Activated naive CD4-positive, alpha-beta T cell treated with anti-CD3 and anti-CD28 coated beads for 36 hours (primary cell): Measurements from ENCODE around the gene TTLL11. TPM values are rescaled to one million over a fixed set of nuclear protein-coding genes. Genes with fewer than 3 reads are reported as not detected.

Experiments used
- CTCF ChIA-PET: fragments of 350-600 bp; sonication (Branson Sonifier 250); formaldehyde crosslinking; loops from one replicate; lab custom pipeline; 2021; ENCODE audit warnings: antibody characterized with exemption; lab: Charles Lee
- DNase-seq: peaks from one replicate; pipeline ENCODE4 v3.0.0-alpha.2; 2020
- H3K27ac Mint-ChIP-seq: one replicate; pipeline ENCODE4 v1.8.0; 2021; ENCODE audit warnings: mild to moderate bottlenecking, mixed read lengths
- H3K27me3 Mint-ChIP-seq: one replicate; pipeline ENCODE4 v1.8.0; 2021; ENCODE audit warnings: low read depth, mixed read lengths
- H3K36me3 Mint-ChIP-seq: one replicate; pipeline ENCODE4 v1.8.0; 2021; ENCODE audit warnings: low read depth, mixed read lengths
- H3K4me1 Mint-ChIP-seq: one replicate; pipeline ENCODE4 v1.8.0; 2021; ENCODE audit warnings: low read depth, mixed read lengths
- H3K4me3 Mint-ChIP-seq: one replicate; pipeline ENCODE4 v1.8.0; 2021; ENCODE audit warnings: mild to moderate bottlenecking, moderate library complexity, mixed read lengths
- H3K9me3 Mint-ChIP-seq: one replicate; pipeline ENCODE4 v1.8.0; 2021; ENCODE audit warnings: mixed read lengths
- intact Hi-C: fragments of 100-400 bp; cut with micrococcal nuclease; formaldehyde crosslinking; loops from one replicate; pipeline ENCODE4 v1.15.1; 2023
- total RNA-seq, 2 experiments: library from RNA; stranded (reverse); gene quantifications; one replicate each; pipeline ENCODE4 v1.2.3, GENCODE V29; 2021

TTLL11 gene
- total RNA-seq, 2 experiments from 2014 or later: 0.84 to 0.86 TPM

DNA sequence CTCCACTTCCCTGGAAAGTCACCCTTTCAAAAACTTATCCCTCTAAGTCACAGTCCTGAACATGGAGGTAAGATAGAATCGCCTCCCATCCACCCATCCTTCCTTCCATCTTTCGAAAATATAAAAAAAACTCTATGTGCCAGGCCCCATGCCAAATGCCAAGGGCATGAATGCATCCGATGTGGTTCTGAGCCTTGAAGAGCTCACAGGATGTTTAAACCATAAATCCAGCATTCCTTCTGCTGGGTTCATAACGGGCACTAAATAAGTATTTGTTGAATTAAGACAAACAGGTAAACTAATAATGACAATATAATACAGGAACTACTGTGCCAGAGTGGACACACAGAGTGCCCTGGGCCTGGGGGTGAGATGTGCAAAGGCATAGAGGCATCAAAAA lies 147.3 kb downstream of the TTLL11 start:
- Mint-ChIP-seq H3K9me3 (no peaks in the 10 kb centered on the region), H3K27me3 (no peaks in the 10 kb centered on the region), H3K4me1 (no peaks in the 10 kb centered on the region), H3K36me3 (no peaks in the 10 kb centered on the region), H3K27ac (no peak overlapping the region), H3K4me3 (no peak overlapping the region)
- CTCF ChIA-PET: no interaction called here
- intact Hi-C loops: no loop called here
- DNase-seq: no peak

DNA sequence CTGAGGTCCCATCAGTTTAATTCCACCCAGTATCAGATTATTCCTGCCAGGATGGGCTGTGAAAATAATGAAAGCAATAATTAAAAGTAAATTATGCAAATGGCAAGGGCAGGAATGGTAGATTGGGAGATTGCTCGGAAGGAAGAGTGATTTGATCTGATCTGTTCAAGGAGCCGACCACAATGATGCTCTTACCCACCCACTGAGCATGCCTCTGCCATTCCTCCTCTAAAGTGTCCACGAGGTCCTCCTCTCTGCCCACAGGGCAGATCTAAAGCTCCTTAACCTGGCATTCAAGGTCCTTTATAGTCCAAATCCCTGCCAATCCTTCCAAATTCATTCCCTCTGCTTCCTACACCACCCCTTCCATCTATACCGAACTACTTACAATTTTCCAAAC lies 147.8 kb downstream of the TTLL11 start:
- intact Hi-C loops: no loop called here
- DNase-seq: no peak
- no peaks in the 10 kb centered on the region for H3K9me3 Mint-ChIP-seq
- no peaks in the 10 kb centered on the region for H3K36me3 Mint-ChIP-seq
- H3K27me3 Mint-ChIP-seq: no peaks in the 10 kb centered on the region
- no peak overlapping the region for H3K27ac Mint-ChIP-seq
- no peak overlapping the region for H3K4me3 Mint-ChIP-seq
- CTCF ChIA-PET: no interaction called here
- H3K4me1 Mint-ChIP-seq: no peaks in the 10 kb centered on the region

DNA sequence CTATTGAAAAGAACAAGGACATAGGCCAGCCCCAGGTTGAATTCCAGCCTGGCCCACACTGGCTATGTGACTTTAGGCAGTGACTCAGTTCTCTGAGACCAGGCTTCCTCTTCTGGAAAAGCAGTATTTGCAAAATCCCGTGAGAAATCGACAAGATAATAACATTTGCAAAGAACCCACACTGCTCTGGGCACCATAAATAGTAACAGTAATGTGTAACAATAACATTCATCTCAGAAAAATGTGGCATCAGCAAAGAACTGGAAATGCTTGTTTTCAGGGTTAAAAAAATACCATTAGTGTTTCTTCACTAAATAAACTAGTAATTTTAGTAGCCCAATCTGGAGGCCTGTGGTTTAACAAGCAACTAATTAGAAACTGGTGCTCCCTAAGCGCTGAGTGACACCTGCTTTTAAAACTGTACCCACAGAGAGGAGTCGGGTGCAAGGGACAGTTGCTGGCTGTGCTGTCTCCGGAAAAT lies 148.4 kb downstream of the TTLL11 start:
- H3K4me1 Mint-ChIP-seq: no peaks in the 10 kb centered on the region
- DNase-seq: no peak
- H3K27me3 Mint-ChIP-seq: no peaks in the 10 kb centered on the region
- no peaks in the 10 kb centered on the region for H3K9me3 Mint-ChIP-seq
- H3K27ac Mint-ChIP-seq: no peak overlapping the region
- CTCF ChIA-PET: no interaction called here
- intact Hi-C loops: no loop called here
- no peak overlapping the region for H3K4me3 Mint-ChIP-seq
- H3K36me3 Mint-ChIP-seq: no peaks in the 10 kb centered on the region

DNA sequence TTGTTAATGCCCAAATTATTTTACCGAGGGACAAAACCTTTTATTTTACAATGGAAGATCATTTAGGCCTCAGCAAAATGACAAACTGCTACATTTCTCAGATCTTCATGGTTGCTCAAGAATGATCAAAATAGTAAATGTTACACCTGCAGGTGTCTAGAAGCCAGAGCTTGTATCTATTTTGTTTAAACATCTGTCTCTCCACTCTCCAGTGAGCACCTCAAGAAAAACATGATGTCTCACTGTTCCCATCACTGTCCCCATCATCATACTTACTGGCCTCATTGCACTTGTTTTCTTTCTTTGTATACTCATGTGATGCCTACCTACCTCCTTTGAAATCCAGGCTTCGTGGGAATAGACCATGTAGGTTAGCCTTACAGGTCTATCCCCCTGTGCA lies 149.6 kb downstream of the TTLL11 start:
- no peaks in the 10 kb centered on the region for H3K9me3 Mint-ChIP-seq
- no peaks in the 10 kb centered on the region for H3K4me1 Mint-ChIP-seq
- H3K4me3 Mint-ChIP-seq: no peak overlapping the region
- no peaks in the 10 kb centered on the region for H3K36me3 Mint-ChIP-seq
- no peak for DNase-seq
- H3K27ac Mint-ChIP-seq: no peak overlapping the region
- intact Hi-C loops: no loop called here
- H3K27me3 Mint-ChIP-seq: no peaks in the 10 kb centered on the region
- CTCF ChIA-PET: no interaction called here

DNA sequence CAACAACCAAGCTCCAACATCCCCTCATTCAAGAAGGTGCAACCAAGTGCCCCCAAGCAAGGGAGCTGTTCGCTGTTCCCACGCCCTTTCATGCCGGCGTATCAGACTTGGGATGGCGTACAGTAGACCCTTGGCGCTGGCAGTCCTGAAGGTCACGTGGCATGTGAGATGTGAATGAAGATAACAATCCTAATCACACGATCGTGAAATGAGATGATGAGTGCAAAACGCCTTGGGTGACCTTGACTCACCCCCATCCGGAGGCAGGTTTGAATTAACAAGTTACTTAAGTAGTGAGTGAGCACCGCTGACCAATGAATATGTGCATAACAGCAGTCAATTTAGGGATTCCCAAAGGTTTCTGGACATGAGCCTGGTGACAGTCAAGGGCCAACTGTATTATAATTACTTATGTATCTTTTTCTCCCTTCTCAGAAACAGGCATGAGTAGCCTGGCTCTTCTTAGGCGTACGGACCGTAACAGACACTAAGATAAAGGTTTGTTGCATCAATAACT lies 150.2 kb downstream of the TTLL11 start:
- CTCF ChIA-PET: no interaction called here
- Mint-ChIP-seq H3K4me1 (no peaks in the 10 kb centered on the region), H3K9me3 (no peaks in the 10 kb centered on the region), H3K4me3 (no peak overlapping the region), H3K27me3 (no peaks in the 10 kb centered on the region), H3K36me3 (no peaks in the 10 kb centered on the region), H3K27ac (no peak overlapping the region)
- intact Hi-C loops: no loop called here
- DNase-seq: no peak

DNA sequence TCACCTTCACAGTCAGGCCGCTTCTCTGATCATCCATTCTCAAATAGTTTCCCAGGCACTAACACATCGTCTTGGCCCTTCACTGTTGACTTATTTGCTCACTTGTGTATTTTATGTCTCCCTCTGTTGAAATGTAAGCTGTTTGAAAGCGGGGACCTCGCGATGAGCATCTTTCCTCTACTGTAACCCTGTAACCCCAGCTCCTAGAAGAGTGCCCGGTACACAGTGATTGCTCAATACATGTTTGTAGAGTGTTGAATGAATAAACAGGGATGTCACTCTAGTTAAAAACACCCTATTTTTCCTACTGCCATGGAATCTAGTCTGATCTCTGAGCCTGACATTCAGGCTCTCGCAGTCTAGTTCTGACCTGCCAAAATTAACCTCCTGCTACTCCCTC lies 150.8 kb downstream of the TTLL11 start:
- Mint-ChIP-seq H3K4me1 (no peaks in the 10 kb centered on the region), H3K4me3 (no peak overlapping the region), H3K27me3 (no peaks in the 10 kb centered on the region), H3K9me3 (no peaks in the 10 kb centered on the region), H3K27ac (no peak overlapping the region), H3K36me3 (no peaks in the 10 kb centered on the region)
- CTCF ChIA-PET: no interaction called here
- intact Hi-C loops: no loop called here
- no peak for DNase-seq

DNA sequence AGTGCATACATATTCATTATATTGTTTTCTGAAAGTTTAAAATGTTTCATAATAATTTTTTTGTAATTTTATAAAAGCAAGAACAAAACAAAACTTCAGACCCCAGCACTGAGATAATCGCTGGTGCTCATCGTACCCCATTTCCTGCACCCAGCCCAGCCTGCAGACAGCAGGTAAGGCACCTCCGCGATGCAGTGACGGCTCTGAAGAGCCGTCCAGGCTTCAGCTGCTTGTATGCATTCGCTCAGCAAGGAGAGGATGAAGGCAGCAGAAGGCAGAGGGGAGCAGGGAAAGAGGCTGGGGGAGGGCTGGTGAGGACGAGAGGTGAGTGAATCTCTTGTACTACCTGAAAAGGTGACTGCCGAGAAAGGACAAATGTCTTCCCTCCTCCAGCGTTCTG lies 153.5 kb downstream of the TTLL11 start:
- no peaks in the 10 kb centered on the region for H3K36me3 Mint-ChIP-seq
- H3K27me3 Mint-ChIP-seq: no peaks in the 10 kb centered on the region
- no peak overlapping the region for H3K27ac Mint-ChIP-seq
- CTCF ChIA-PET: no interaction called here
- H3K4me1 Mint-ChIP-seq: no peaks in the 10 kb centered on the region
- no peaks in the 10 kb centered on the region for H3K9me3 Mint-ChIP-seq
- DNase-seq: no peak
- H3K4me3 Mint-ChIP-seq: no peak overlapping the region
- intact Hi-C loops: no loop called here

DNA sequence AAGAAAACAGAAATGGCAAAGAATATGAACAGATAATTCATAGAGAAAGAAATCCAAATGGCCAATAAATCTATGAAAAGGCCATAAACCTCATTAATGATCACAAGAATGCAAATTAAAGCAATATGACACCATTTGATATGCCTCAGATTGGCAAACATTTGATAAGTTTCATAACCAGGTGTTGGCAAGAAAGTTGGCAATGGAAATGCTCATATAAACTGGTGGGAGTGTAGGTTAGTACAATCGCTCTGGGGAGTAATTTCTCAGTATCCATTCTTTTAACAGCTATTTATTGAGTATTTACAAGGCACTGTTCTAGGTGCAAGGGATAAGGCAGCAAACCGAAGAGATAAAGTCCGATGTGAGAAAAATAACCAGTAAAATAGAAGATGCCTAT lies 154.5 kb downstream of the TTLL11 start:
- Mint-ChIP-seq H3K27ac (no peak overlapping the region), H3K9me3 (no peaks in the 10 kb centered on the region), H3K4me3 (no peak overlapping the region), H3K36me3 (no peaks in the 10 kb centered on the region), H3K4me1 (no peaks in the 10 kb centered on the region), H3K27me3 (no peaks in the 10 kb centered on the region)
- intact Hi-C loops: no loop called here
- CTCF ChIA-PET: no interaction called here
- no peak for DNase-seq

DNA sequence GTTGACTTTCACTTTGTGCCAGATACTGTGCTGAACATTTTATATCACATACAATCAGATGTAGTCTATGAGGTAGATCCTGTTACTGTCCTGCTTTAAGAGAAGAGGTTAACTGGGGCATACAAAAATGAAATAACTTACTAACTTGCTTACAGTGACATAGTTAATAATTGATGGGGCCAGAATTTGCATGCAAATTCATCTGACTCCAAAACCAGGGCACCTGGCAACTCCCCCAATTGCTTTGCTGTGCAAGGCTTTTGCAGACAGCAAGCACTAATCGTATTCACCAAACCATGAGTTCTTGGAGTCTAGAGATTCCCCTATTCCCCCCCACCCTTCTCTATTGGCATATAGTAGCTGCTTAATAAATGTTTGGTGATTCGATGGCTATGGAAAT lies 155.9 kb downstream of the TTLL11 start:
- no peak for DNase-seq
- no peaks in the 10 kb centered on the region for H3K4me1 Mint-ChIP-seq
- intact Hi-C loops: no loop called here
- no peaks in the 10 kb centered on the region for H3K27me3 Mint-ChIP-seq
- H3K36me3 Mint-ChIP-seq: no peaks in the 10 kb centered on the region
- H3K27ac Mint-ChIP-seq: no peak overlapping the region
- H3K4me3 Mint-ChIP-seq: no peak overlapping the region
- CTCF ChIA-PET: no interaction called here
- H3K9me3 Mint-ChIP-seq: no peaks in the 10 kb centered on the region

DNA sequence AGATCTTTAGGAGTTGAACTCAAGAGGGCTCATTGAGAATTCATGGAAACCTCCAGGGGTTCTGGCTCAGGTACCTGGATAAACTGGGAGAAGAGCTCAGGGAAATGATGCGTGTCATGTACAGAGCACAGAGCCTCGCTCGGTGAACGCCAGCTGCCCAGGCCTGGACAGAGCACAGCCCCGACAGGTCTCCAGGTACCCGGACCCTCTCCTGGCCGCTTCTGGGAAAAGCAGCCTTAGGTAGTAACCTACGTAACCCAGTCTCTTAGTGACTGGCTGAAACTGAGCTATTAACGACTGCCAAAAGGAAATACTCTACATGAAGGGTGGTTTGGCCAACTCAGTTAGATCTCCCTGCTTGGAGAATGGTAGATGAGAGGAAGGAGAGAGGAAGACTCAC lies 157.4 kb downstream of the TTLL11 start:
- Mint-ChIP-seq H3K9me3 (no peaks in the 10 kb centered on the region), H3K27me3 (no peaks in the 10 kb centered on the region), H3K4me1 (no peaks in the 10 kb centered on the region), H3K36me3 (no peaks in the 10 kb centered on the region), H3K27ac (no peak overlapping the region), H3K4me3 (no peak overlapping the region)
- CTCF ChIA-PET: no interaction called here
- intact Hi-C loops: no loop called here
- DNase-seq: no peak

DNA sequence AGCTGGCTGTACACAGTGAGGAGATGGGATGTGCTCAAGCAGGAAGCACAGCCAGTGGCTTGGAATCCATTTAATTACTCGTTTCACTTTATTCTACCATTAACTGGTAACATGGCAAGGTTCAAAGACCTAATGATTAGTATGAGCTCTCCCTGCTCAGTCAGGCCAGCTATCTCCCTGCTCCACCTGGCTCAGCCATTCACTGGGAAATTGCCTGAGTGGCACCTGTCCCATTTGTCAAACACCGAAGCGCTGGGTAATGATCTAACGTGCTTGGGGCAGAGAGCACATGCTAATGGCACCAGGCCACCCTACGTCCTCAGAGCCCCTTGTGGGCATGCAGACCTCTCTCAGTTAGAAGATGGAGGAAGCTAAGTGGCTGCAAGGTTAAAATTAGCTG lies 162.2 kb downstream of the TTLL11 start:
- CTCF ChIA-PET: no interaction called here
- no peaks in the 10 kb centered on the region for H3K9me3 Mint-ChIP-seq
- H3K4me1 Mint-ChIP-seq: no peaks in the 10 kb centered on the region
- H3K27me3 Mint-ChIP-seq: no peaks in the 10 kb centered on the region
- DNase-seq: no peak
- no peak overlapping the region for H3K27ac Mint-ChIP-seq
- H3K36me3 Mint-ChIP-seq: no peaks in the 10 kb centered on the region
- intact Hi-C loops: no loop called here
- H3K4me3 Mint-ChIP-seq: no peak overlapping the region

DNA sequence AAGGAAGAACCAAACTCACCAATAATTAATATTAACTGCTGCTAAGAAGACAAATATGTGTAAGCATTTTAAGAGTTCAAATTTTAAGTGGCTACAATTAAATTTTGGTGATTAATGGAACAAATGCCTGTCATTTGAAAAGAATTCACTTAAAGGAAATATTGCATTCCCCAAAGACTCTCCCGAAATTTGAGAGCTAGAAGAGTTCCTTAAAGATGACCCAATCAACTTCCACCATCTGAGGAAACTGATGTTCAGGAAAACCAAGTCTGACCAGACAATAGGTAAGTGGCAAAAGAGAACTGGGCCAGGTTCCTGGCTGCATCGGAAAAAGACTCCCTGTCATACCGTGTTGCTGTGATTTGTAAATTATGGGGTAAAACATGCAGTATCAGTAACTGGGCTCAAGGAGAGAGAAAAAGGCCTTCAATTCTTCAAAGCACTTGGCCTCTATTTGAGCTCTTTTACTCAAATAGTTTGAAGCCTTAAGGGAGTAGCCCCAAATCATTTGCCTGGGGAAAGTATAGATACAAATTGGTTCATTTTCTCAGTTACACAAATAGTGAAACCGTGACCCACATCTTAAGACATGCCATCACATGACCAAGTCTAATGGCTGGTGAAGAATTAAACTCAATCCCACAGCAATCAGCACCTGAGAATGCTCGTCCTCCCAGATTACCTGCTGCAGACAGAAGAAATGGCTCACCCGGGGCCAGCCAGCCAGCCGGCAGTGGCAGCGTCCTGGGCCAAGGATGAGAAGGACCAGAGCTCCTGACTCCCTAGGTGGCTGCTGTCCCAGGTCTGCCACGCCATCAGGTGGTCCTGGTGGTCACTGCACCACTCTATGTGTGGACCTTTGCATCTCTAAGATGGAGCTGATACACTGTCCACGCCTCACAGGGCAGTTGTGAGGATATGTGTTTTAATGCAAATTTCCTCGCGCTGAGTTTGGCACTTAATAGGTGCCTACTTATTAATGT lies 162.9 kb downstream of the TTLL11 start:
- DNase-seq: no peak
- intact Hi-C loops: no loop called here

DNA sequence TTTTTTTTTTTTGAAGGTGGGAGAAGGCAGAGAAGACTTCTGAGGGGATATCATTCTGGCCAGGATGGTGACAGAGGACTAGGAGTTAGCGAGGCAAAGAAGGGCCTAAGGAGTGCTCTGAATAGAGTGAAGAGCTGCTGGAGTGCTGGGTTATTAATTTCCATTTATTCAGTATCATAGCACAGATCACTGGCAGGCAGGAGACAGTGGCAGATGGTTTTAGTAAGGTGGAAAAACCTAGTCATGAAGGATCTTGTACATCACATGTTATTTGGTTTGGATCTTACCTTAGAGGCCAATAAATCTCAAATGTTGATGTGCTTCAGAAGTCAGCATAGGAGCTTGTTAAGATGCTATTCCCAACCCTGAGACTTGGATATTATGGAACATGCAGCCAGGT lies 165.5 kb downstream of the TTLL11 start:
- Mint-ChIP-seq H3K4me1 (no peaks in the 10 kb centered on the region), H3K4me3 (no peak overlapping the region), H3K27me3 (no peaks in the 10 kb centered on the region), H3K9me3 (no peaks in the 10 kb centered on the region), H3K27ac (no peak overlapping the region), H3K36me3 (no peaks in the 10 kb centered on the region)
- no peak for DNase-seq
- CTCF ChIA-PET: interaction anchor here (0.6 kb wide), 1 partner anchor 190 kb away, joined by 3 read pairs; no protein-coding TSS in a partner anchor
- intact Hi-C loops: no loop called here

More for the DNA sequence above, 162.9 kb downstream of the TTLL11 start:
- Mint-ChIP-seq H3K27ac (no peak overlapping the region), H3K27me3 (no peaks in the 10 kb centered on the region), H3K4me1 (no peaks in the 10 kb centered on the region), H3K4me3 (no peak overlapping the region), H3K36me3 (no peaks in the 10 kb centered on the region), H3K9me3 (no peaks in the 10 kb centered on the region)
- CTCF ChIA-PET: no interaction called here
